GM12865 (cell line): ENCODE data around the gene UBL3.

Source experiments
- DNase-seq: peaks from one replicate; pipeline ENCODE4 v3.0.0; 2010; ENCODE audit warnings: low read depth
- H3K4me3 ChIP-seq: 2 replicates; pipeline ENCODE4 v1.5.1; 2011; ENCODE audit warnings: mild to moderate bottlenecking, low read depth, low read length, control low read depth
- TF ChIP-seq, protein P1 (sequence below): IDR thresholded peaks from 2 replicates; pipeline ENCODE4 v1.5.1; 2011; ENCODE audit warnings: low read length, control low read depth, low read depth, inconsistent platforms; ENCODE audit not compliant: insufficient read depth; ENCODE audit errors: missing control alignments

The UBL3 gene

DNA sequence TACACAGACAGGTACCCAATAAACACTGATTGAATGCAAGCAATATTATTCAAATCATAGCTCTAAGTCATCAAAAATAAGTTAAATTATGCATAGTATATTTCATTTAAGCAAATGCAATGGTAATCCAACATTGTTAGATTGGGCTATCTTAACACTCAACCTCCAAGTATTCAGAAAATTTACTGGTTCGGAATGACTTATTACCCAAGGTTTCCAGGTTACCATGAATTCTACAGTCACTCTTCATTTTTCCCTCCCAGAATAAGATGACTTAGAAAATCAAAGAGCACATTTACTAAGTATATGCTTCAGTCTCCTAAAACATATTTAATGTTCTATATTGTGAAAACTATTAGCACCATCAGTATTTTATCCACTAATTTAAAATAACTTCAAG lies 6.0 kb downstream of the UBL3 start:
- TF ChIP-seq, protein P1, sequence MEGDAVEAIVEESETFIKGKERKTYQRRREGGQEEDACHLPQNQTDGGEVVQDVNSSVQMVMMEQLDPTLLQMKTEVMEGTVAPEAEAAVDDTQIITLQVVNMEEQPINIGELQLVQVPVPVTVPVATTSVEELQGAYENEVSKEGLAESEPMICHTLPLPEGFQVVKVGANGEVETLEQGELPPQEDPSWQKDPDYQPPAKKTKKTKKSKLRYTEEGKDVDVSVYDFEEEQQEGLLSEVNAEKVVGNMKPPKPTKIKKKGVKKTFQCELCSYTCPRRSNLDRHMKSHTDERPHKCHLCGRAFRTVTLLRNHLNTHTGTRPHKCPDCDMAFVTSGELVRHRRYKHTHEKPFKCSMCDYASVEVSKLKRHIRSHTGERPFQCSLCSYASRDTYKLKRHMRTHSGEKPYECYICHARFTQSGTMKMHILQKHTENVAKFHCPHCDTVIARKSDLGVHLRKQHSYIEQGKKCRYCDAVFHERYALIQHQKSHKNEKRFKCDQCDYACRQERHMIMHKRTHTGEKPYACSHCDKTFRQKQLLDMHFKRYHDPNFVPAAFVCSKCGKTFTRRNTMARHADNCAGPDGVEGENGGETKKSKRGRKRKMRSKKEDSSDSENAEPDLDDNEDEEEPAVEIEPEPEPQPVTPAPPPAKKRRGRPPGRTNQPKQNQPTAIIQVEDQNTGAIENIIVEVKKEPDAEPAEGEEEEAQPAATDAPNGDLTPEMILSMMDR: no peak
- no peak for DNase-seq
- no peak overlapping the region for H3K4me3 ChIP-seq

GRCh38 chr13:29840585-29840984 lies 9.8 kb downstream of the UBL3 start:
- TF ChIP-seq, protein P1: no peak
- DNase-seq: no peak
- no peak overlapping the region for H3K4me3 ChIP-seq

GRCh38 chr13:29835280-29836061 lies 14.9 kb downstream of the UBL3 start:
- TF ChIP-seq, protein P1: no peak
- H3K4me3 ChIP-seq: no peak overlapping the region
- DNase-seq: no peak

- DNase-seq: no peak
- TF ChIP-seq, protein P1: no peak
- H3K4me3 ChIP-seq: no peak overlapping the region
These were observed 17.6 kb downstream of the UBL3 start for GRCh38 chr13:29832761-29833298.

DNA sequence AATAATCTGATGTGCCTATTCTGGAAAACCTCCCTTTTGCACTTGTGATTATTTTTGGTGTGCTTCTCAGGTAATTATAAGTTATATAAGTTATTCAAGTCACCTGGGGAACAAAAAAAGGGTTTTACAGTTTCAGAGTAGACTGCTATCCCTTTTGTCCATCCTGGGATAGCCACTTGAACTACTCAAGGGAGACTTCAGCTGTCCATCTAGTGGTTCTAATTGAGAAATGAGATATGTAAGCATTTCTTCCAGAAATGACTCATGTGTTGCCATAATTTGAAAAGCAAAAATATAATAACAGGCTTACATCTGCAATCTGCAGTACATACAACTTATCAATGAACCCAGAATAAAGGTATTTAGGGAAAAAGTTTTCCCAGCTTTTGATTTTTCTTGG lies 20.4 kb downstream of the UBL3 start:
- H3K4me3 ChIP-seq: no peak overlapping the region
- DNase-seq: no peak
- TF ChIP-seq, protein P1: no peak

DNA sequence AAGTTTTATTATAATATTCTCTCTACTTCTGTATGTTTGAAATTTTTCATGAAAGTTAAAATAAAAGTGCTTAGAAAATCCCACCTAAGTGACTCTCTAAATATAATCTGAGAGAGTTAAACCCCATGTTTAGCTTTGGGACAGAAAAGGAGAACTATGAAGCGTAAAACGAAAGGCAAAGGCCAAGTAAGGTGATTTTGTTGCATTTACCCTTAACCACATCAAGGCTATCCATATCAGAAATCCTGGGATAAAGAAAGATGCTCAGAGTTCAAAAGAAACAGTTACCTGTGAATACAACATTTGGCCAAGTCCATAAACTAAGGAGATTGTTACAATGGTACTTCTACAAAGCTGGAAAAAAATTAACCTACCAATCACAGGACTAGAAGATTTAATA lies 31.3 kb downstream of the UBL3 start:
- H3K4me3 ChIP-seq: no peak overlapping the region
- TF ChIP-seq, protein P1: no peak
- DNase-seq: peak; percentile 4
